CD4-positive, alpha-beta T cell treated with Interleukin-12 subunit alpha and Interleukin-12 subunit beta, for 1 hour (primary cell): ENCODE measurements around the gene CTSG.
"Not testable (repeated sequence)": the region's sequence is repeated elsewhere in the genome, so short reads cannot be mapped to it uniquely, and the experiment has no call there.

Source experiments
- DNase-seq: peaks from one replicate; pipeline ENCODE4 v3.0.0-alpha.2; 2020

The CTSG gene

DNA sequence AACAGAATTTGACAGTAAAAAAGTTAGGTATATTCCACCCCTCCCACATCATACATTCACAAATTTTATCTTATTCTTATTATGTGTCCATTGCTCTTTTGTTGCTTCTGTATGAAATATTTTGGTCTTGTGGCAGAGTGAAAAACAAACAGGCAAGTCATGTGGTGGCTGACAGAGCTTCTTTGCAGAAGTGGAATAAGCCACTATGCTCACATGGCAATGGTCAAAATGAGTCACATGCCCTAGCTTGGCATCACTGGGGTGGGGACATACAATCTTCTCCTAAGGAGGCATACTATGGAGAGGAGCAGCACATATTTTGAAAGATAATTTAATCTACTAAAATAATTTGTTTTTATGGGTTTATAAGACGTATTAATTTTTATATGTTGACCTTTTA is 40.3 kb downstream of the CTSG start:
- no peak for DNase-seq

GRCh38 chr14:24534286-24534685 is 41.8 kb downstream of the CTSG start:
- no peak for DNase-seq

DNA sequence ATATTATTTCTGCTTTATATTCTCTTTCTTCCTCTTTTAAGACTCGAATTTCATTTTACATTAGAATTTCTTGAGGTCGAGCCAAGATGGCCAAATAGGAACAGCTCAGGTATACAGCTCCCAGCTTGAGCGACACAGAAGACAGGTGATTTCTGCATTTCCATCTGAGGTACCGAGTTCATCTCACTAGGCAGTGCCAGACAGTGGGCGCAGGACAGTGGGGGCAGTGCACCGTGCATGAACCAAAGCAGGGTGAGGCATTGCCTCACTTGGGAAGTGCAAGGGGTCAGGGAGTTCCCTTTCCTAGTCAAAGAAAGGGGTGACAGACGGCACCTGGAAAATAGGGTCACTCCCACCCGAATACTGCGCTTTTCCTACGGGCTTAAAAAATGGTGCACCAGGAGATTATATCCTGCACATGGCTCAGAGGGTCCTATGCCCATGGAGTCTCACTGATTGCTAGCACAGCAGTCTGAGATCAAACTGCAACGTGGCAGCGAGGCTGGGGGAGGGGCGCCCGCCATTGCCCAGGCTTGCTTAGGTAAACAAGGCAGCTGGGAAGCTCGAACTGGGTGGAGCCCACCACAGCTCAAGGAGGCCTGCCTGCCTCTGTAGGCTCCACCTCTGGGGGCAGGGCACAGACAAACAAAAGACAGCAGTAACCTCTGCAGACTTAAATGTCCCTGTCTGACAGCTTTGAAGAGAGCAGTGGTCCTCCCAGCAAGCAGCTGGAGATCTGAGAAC is 50.0 kb downstream of the CTSG start:
- DNase-seq = not testable (repeated sequence)
